ENCODE data around the gene ING3.
A peak's percentile ranks its signal among the peaks of the same experiment; 100 is the strongest.

The ING3 gene

DNA sequence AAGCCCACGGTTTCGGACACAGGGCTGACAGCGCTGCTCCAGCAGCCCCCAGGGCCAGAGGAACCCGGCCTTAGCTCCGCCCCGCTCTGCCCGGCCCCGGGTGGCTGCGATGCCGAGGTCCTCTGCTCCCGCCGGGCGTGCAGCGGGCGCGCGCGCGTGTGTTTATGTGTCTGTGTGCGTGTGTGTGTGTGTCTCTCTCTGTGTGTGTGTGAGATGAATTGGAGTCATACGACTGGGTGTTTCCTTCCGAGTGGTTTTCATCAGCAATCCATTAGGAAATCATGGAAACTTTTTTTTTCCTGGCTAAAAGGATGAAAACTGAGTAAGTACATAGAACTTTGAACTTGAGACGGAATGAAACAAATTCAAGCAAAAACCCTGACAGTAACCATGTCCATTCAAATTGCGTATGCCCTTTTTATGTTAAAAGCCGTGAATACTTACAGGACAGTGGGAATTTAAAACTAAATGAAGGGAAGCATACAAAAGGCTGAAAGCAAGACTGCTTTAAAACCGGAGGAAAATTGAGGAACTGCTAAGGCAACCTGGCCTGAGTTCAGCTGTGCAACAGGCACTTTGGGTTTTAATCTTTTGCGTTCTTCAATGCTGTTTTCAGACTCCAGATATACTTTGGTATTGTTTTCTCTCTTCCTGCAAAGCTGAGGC, 38.1 kb downstream of the ING3 start, which contains the start of gene CPED1:
TSS of gene CPED1 (plus strand) at position 121 of the 666 bp plus-strand sequence. CDS start 911 bp downstream, outside the sequence.
- DNase-seq = peak in 43 of 56 donors; percentile 4 to 59 (median 29)

DNA sequence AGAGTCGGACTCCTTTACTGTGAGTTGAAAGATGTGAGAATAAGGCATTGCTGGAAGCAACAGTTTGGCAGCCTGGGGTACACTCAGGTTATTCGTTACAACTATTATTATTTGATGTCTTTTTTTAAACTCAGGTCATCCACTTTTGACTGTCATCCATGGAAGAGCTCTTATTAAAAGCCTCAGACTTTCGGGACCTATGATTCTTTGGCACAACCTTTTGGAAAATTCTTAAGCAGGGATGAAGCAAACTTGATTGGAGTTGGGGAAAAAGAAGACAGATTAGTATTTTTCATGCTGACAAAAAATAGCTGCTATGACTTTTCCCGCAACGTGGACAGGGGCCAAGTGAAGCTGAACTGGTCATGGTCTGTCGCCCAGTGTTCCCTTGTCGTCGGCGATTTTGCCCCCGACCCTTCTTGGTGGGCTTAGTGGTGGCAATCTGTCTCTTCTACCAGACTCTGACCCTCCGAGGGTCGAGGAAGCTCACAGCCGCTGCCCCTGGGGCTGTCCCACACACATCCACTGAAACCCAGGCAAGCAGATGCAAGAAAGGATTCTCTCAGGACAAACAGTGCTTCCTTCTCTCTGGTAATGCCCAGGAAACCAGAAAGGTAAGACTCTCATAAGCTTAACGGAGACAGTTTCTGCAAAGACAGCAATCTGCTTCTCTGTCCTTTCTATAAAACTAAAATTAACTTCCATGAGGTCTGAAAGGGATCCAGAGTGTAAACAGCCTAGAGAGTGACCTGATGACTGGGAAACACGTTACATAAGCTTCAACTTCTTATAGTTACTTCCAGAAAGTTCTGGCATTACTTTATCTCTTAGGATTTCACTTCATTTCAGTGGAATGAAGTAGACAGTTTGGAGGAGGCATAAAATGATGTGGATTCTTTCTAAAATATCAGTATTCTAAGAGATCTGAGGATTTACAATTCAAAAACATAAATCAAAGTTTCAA, 39.0 kb downstream of the ING3 start:
- peak in 1 of 56 donors; percentile 1 for DNase-seq

DNA sequence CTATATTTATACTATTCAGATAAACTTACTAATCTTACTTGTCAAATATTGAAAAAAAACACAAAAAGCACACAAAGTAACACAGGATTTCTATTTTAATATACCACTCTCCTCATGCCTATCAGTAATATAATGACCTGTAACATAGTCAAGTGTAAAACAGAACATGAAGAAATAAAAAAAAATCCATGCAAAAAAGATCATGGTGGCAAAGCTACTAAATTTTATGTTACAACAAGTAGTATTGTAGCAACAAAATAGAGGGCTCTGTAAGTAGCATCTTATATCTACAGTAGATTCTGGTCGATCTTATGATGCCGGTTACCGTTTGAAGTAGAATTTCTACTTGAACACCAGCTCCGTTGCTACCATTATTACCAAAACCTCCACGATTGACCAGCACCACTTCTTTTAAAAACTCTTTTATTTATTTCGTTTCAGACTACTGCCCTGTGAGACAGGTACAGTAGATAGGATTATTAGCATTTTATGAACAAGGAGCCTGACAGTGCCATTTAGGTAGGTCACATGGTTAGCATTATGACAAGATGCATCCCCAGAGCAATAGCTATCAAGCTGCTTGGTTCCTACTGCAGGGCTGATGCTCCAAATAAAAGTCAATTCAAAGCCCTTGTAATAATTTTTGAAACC, 40.0 kb downstream of the ING3 start:
- DNase-seq = no peak

DNA sequence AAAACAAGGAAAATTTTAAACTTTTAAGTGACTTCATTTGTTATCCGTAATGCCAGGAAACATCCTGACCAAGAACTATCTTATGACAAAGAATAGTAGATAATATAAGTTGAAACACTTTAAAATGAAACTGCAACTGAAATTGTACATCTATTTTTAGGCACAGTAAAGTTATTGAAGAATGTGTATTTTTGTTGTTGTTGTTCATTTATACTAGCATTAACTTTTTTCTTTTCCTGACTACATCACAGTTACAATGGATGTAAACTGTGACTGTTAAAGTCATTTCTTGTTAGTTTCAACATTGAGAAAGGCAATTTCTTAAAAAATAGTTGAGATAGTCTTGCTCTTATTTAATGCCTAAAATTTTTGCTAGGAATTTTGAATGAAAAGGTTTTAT, 40.6 kb downstream of the ING3 start:
- DNase-seq = no peak

DNA sequence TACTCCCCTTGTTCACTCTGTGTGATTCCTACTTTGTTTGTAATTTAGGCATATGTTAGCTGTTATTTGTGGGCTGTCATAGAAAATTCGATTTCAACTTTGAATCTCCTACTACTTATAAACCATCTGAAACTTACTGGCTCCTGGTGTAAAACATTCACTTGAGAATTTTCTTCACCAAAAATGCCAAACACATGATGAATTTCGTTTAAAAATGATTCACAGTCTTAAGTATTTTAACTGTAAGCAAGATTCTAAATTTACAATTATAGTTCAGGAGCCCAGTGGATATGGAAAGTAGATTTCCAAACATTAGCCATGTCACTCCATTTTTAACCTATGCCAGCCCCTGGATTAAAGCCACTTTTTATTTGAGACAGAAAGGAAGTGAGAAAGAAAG, 41.0 kb downstream of the ING3 start:
- DNase-seq = no peak

DNA sequence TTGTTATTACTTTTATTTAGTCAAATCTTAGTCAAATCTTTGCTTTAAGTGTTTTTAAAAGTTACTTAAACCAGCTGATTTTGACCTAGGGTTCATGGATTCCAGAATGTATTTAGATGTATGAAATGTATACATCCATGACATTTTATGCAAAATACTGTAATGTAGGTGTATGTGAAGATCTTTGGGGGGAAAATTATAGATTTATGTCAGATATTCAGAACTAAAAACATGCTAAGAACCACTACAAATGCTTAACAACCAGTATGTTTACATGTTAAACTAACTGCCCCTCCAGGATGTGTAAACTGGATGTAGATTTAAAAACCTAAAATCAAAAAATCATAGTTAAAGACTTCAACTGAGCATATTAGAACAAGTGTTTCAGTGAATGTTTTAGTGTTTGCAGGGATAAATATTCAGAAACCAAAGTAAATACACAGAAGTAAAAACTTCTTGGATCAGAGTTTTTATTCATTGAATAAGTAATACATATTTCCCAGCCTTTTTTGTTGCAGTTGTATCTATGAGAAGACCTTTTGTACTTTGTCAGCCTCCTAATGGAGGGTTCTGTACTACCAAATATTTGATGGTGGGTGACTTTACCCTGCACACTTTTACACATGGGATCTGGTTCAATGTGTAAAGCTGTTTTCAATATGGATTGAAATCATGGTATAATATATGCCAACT, 41.8 kb downstream of the ING3 start:
- no peak for DNase-seq

DNA sequence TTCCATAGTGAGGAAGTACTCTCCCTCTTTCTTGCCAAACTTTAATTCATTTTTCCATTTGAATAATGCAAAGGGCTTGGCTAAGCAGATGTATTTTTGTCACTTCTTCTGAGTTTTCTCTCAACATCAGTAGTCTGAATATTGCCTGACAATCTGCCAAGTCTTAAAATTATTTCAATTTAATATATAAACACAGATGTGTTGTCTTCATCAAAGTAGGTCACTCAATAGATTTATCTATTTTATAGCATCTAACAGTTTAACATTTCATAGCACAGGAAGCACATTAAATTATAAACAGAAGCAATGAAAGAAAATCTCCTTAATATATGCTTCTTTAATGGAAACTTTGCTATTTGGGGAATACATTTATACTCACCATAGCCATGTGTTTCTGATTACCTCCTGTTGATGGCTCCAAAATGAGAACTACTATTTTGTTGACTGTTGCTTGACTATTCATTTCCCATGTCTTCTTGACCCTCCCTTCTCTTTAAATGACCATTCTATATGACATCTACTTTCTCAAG, 42.5 kb downstream of the ING3 start:
- DNase-seq = no peak

DNA sequence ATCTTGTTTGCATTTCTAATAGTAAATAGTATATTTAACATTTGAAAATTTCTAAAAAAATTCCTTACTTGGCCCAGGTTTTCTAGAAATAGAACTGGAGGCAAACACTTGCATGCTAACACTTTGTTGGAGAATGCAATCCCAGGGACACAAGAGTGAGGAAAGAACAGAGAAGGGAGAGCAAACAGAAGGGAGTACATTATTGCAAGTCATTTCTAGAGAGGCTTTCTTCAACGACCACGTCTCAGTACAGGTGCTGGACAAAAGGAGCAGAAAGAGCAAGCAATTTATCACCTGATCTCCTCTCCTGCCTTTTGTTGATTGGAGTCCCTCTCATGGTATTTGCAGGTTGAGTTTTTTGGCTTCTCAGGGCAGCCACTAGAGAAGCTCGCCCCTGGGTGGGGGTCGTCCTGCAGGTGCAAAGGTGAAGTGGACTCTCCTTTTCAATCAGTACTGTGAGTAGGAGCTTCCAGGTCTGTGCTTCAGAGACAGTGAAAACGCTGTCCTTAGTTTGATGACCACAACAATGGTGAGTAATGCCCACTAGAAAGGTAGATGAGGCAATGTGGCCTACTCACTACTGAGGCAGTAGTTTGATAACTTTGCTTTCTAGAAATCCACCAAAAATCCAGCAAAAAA, 43.1 kb downstream of the ING3 start:
- no peak for DNase-seq

DNA sequence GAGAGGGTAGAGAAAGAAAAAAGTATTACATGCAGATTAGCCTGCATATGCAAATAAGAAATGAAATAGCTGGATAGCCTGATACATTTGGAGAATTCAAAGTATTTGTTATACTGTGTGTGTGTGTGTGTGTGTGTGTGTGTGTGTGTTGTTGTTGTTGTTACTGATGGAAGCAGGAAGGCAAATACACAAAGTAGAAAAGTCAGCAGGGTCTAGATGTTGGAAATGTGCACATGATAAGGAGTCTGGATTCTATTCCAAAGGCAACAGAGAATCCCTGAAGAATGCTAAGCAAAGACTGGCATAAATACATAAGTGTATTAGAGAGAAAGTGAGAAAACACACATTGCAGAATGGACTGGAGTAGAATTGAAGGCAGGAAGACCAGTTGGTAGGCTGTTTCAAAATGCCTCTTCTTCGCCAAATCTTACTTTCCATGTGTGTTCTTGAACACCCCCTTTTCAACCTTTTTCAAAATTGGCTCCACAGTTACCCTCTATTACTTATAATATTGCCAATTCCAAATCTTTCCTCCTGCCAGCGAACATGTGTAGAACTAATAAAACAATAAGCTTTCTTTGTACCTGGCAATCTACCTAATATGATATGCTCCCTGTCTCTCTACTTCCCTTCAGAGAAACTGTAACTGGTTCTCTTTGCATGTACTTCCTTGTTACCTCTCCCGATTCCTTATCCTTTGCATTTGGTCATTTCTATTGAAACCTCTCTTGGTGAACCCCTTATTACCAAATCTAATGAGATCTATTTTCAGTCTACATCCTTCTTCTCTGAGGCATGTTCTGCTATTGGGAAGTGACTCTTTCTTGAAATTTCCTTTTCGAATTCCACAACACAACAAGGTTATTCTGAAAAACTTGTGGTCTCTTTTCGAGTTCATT, 44.2 kb downstream of the ING3 start:
- no peak for DNase-seq

DNA sequence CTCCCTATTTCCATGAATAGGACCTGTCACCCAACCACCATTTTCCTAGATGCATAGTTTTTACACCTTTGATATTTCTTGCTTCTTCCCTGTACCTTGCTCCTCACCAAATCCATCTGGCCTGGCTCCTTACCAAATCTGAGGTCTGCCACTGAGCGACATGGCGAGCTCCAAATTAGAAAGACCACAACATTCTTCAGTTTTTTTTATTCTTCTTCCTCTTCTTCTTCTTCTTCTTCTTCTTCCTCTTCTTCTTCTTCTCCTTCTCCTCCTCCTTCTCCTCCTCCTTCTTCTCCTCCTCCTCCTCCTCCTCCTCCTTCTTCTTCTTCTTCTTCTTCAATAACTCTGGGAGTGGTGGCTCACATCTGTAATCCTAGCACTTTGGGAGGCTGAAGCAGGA, 45.1 kb downstream of the ING3 start:
- DNase-seq = no peak

DNA sequence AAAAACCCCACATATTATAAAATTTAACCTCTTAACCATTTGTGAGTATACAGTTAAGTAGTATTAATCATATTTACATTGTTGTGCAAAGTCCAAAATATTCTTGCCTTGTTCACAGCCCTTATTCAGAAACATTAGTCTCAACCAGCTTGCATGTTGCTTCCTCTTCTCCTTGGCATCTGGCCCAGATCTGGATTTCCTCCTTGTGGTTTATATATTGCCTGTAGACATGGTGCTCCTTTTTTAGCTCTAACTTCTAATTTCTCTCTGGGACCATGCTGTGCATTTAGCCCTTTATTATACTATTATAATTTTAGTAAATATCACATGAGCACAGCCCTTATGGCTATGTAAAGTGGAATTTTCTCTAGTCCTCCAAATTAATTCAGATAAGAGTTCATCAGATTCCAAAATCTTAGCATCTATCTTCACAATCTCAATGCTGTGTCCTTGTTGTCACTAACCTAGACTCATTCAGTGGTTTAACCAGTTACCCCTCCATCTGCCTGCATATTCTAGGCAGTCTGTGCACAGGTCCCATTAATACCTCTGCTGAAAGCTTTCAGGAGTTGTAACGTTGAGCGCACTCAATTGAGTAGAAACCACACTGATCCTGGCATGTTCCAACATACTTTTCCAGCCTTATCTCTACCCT, 45.9 kb downstream of the ING3 start:
- DNase-seq = peak in 8 of 56 donors; percentile 1 to 44 (median 13)

DNA sequence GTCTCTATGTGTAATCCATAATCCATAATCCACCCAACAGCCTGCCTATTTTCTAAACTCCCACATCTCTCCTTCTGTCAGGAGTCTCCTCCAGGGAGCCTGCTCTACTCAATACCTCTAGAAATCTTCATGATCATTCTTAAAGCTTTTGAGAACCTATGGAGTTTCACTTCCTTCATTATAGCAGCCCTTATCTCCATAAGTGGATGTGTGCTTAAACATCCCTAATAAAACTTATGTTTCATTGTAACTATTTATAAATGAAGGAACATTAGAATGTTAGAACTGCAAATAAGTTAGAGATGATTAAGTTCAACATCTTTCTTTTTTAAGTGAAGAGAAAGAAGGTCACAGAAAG, 46.4 kb downstream of the ING3 start:
- no peak for DNase-seq

DNA sequence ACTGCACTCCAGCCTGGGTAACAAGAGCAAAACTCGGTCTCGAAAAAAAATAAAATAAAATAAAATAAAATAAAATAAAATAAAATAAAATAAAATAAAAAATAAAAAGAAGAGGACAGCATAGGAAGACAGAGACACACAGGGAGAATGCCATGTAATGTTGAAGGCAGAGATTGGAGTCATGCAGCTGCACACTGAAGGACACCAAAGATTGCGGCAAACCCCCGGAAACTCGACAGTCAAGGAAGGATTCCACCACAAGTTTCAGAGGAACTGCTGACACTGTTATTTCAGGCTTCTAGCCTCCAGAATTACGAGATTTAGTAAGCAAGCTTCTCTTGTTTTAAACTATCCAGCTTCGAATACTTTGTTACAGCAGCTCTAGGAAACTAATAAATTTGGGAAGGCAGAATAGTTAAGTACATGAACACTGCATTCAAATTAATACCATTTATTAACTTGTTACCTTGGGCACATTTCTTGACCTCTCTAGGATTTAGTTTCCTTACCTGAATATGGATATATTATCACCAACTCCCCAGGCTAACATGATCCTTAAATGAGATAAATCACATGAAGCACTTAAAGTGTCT, 47.4 kb downstream of the ING3 start:
- peak in 5 of 56 donors; percentile 1 to 19 (median 9) for DNase-seq

DNA sequence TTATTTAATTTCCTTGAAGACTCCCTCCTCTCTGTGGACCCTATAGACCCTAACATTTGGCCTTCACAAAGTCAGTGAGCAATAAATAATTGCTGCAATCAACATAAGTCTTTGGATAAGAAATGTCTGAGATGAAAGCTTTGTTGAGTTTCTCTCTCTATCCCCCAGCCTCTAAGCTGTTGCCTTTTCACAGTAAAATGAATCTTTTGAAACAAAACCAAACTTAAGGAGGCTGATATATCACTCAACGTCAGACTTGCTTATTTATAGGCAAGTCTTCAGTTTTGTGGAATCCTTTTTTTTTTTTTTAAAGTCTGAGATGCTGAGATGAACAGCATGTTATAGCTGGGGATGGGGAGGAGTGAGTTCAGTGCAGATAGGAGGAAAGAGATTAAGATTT, 47.9 kb downstream of the ING3 start:
- DNase-seq = no peak

DNA sequence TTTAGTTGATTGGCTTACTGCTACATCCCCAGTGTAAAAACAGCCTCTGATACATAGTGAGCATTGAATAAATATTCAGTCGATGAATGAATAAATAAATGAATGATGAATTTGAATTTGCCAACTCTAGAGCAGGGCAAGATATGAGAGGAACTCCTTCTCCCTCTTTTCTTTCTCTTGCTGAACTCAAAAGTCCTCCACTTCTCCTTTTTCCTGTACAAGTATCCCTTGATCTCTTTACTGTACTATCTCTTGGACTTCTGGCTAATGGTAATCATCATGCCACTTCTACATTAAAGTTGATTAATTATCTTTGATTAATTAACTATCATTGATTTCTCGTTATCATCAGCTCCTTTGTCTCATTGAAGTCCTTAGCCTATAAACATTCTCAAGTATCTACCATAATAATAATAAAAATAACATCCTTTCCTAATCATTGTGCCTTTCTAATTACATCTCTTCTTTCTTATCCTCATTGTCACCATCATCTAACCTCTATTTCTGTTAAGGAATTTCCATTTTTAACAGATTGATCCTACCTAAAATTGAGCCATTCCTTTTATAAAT, 48.5 kb downstream of the ING3 start:
- DNase-seq = no peak

DNA sequence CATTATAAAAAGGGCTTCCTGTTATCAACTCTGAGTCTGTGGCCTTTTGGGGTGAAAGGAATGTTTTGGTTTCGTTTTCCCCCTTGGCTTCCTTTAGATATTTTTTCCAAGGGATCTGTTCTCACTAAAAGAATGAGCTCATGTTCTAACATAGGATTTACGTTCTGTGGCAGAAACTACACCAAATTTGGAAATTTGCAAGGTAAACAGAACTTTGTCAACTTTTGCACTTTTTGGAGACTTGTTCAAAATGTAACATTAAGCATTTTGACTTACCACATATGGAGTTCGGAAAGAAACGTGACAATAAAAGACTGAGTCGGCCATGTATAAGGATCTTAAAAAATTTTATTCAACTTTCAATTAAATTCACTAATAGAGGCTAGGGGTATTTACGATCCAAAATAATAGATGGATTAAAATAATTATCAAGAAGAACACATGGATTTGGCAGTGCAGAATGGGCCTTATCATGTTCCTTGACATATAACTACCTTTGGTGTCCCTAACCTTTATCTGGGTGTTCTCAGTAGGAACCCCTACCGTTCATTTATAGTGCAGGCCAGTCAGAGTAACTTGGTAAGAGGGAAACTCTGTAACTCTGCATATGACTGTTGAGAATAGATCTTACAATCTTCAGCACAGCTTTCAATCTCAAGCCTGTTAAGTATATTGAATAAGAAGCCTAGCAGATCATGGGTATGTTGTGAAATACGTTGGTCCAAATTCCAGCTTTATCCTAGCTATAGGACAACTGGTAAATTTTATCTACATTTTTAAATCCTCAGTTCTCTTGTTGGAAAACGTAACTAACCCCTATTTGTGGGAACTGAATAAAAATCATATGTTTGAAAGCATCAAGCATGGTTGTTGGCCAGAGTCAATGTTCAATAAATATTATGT, 49.8 kb downstream of the ING3 start:
- no peak for DNase-seq

DNA sequence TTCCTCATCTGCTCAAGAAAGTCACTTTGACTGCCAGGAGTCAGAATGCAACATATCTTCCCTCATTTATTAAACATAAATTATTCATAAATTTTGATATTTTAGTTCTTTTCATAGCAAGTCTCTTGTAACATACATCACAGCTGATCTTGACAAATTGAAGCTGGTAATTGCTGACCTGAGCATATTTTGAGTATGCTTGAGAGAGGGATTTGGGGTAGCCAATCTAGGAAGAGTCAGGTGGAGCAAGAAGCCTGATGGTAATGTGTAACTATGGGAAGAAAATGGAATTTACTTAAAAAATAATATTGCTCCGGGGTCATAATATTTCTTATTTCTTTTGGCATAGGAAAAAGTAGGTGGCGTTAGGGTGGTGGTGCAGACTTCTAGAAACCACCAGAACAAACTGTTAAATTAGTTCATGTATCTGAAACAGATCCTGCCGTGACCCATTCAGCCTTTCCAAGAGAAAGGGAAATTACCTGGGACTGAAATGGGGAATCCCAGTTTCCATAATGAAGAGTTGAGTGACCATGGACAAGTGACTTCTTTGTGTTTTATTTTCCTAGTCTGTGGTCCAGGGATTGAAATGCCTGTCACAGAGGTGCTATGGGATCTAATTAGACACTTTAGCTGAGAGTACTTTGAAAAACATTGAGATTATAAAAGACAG, 50.8 kb downstream of the ING3 start:
- DNase-seq = no peak
